ENCODE results near the gene FBLIM1.

FBLIM1 gene

GRCh38 chr1:15734296-15734695 is 24.3 kb upstream of the FBLIM1 start:
- H3K36me3 ChIP-seq (replicated peaks in 1 of 2; ENCODE audit: control insufficient read depth in 2 of 2, insufficient read depth in 2 of 2, low read length in 2 of 2): peaks cover 39 to 60% of the 10 kb centered on the region in 2 donors

GRCh38 chr1:15734901-15735300 is 23.7 kb upstream of the FBLIM1 start:
- Histone ChIP-seq H2AK5ac (ENCODE audit: low read depth, low read length) (no peak overlapping the region), H2BK12ac (ENCODE audit: low read length) (peak overlapping the region; percentile 41), H3K79me1 (ENCODE audit: low read depth, low read length) (peaks cover 7% of the 10 kb centered on the region), H3K4me3 (ENCODE audit: low read length in 2 of 2) (no peak overlapping the region), H2BK120ac (ENCODE audit: low read depth, low read length) (no peak overlapping the region), H2BK5ac (ENCODE audit: low read length) (no peak overlapping the region), H3K27ac (replicated peaks; ENCODE audit: low read length) (no peak overlapping the region), H3K4me1 (ENCODE audit: control insufficient read depth in 2 of 2, insufficient read depth in 1 of 2, low read depth in 1 of 2, low read length in 2 of 2) (peaks cover 2 to 5% of the 10 kb centered on the region in 2 donors), H3K36me3 (replicated peaks in 1 of 2; ENCODE audit: control insufficient read depth in 2 of 2, insufficient read depth in 2 of 2, low read length in 2 of 2) (peaks cover 34 to 55% of the 10 kb centered on the region in 2 donors), H3K27me3 (ENCODE audit: control insufficient read depth in 3 of 3, insufficient read depth in 3 of 3, low read depth in 1 of 3, low read length in 3 of 3) (no peaks in the 10 kb centered on the region), H4K8ac (ENCODE audit: low read depth, low read length) (peak overlapping the region; percentile 17), H3K18ac (ENCODE audit: low read length) (no peak overlapping the region), H3K9me3 (replicated peaks in 1 of 2; ENCODE audit: control insufficient read depth in 2 of 2, insufficient read depth in 1 of 2, low read depth in 1 of 2, low read length in 2 of 2) (no peaks in the 10 kb centered on the region), H3K4me2 (ENCODE audit: insufficient read depth, low read length, poor library complexity, severe bottlenecking) (no peak overlapping the region), H3K9ac (ENCODE audit: low read depth, low read length, poor library complexity) (no peak overlapping the region), H2BK15ac (ENCODE audit: low read length) (no peak overlapping the region), H2AFZ (ENCODE audit: low read length) (no peak overlapping the region), H4K91ac (ENCODE audit: low read depth, low read length, poor library complexity) (no peak overlapping the region), H3K4ac (ENCODE audit: low read length) (no peak overlapping the region), H3K23ac (ENCODE audit: low read depth, low read length, poor library complexity) (no peak overlapping the region), H3K14ac (ENCODE audit: low read length) (no peak overlapping the region)
- no CpG with 5 or more reads among the region's 17 CpGs for WGBS, 2 donors (ENCODE audit: extremely low coverage in 2 of 2, insufficient read length in 2 of 2, insufficient replicate concordance in 1 of 2)
- DNase-seq (ENCODE audit: low spot score): no peak

More at GRCh38 chr1:15734296-15734695, 24.3 kb upstream of the FBLIM1 start:
- H3K4me3 ChIP-seq (ENCODE audit: low read length in 2 of 2): no peak overlapping the region
- no CpG with 5 or more reads among the region's 13 CpGs for WGBS, 2 donors (ENCODE audit: extremely low coverage in 2 of 2, insufficient read length in 2 of 2, insufficient replicate concordance in 1 of 2)
- DNase-seq (ENCODE audit: low spot score): no peak
- no peak overlapping the region for H2AFZ ChIP-seq (ENCODE audit: low read length)
- no peak overlapping the region for H4K91ac ChIP-seq (ENCODE audit: low read depth, low read length, poor library complexity)
- H3K4ac ChIP-seq (ENCODE audit: low read length): no peak overlapping the region
- no peaks in the 10 kb centered on the region for H3K27me3 ChIP-seq (ENCODE audit: control insufficient read depth in 3 of 3, insufficient read depth in 3 of 3, low read depth in 1 of 3, low read length in 3 of 3)
- no peak overlapping the region for H2BK5ac ChIP-seq (ENCODE audit: low read length)
- no peak overlapping the region for H2BK12ac ChIP-seq (ENCODE audit: low read length)
- H3K18ac ChIP-seq (ENCODE audit: low read length): no peak overlapping the region
- no peaks in the 10 kb centered on the region for H3K9me3 ChIP-seq (replicated peaks in 1 of 2; ENCODE audit: control insufficient read depth in 2 of 2, insufficient read depth in 1 of 2, low read depth in 1 of 2, low read length in 2 of 2)
- no peak overlapping the region for H2AK5ac ChIP-seq (ENCODE audit: low read depth, low read length)
- no peak overlapping the region for H3K14ac ChIP-seq (ENCODE audit: low read length)
- H3K4me1 ChIP-seq (ENCODE audit: control insufficient read depth in 2 of 2, insufficient read depth in 1 of 2, low read depth in 1 of 2, low read length in 2 of 2): peaks cover 2 to 5% of the 10 kb centered on the region in 2 donors
- no peak overlapping the region for H2BK15ac ChIP-seq (ENCODE audit: low read length)
- no peak overlapping the region for H2BK120ac ChIP-seq (ENCODE audit: low read depth, low read length)
- no peak overlapping the region for H3K4me2 ChIP-seq (ENCODE audit: insufficient read depth, low read length, poor library complexity, severe bottlenecking)
- peaks cover 7% of the 10 kb centered on the region for H3K79me1 ChIP-seq (ENCODE audit: low read depth, low read length)
- H3K27ac ChIP-seq (replicated peaks; ENCODE audit: low read length): no peak overlapping the region
- H4K8ac ChIP-seq (ENCODE audit: low read depth, low read length): no peak overlapping the region
- no peak overlapping the region for H3K9ac ChIP-seq (ENCODE audit: low read depth, low read length, poor library complexity)
- H3K23ac ChIP-seq (ENCODE audit: low read depth, low read length, poor library complexity): no peak overlapping the region

- H2AFZ ChIP-seq (ENCODE audit: low read length): no peak overlapping the region
- no peak overlapping the region for H3K27ac ChIP-seq (replicated peaks; ENCODE audit: low read length)
- no peak overlapping the region for H2BK5ac ChIP-seq (ENCODE audit: low read length)
- H2BK15ac ChIP-seq (ENCODE audit: low read length): no peak overlapping the region
- no peak for DNase-seq (ENCODE audit: low spot score)
- H3K79me1 ChIP-seq (ENCODE audit: low read depth, low read length): peaks cover 7% of the 10 kb centered on the region
- no peak overlapping the region for H2BK120ac ChIP-seq (ENCODE audit: low read depth, low read length)
- no peak overlapping the region for H4K8ac ChIP-seq (ENCODE audit: low read depth, low read length)
- H4K91ac ChIP-seq (ENCODE audit: low read depth, low read length, poor library complexity): no peak overlapping the region
- no peak overlapping the region for H2AK5ac ChIP-seq (ENCODE audit: low read depth, low read length)
- H3K9me3 ChIP-seq (replicated peaks in 1 of 2; ENCODE audit: control insufficient read depth in 2 of 2, insufficient read depth in 1 of 2, low read depth in 1 of 2, low read length in 2 of 2): no peaks in the 10 kb centered on the region
- H3K4me3 ChIP-seq (ENCODE audit: low read length in 2 of 2): no peak overlapping the region
- H3K27me3 ChIP-seq (ENCODE audit: control insufficient read depth in 3 of 3, insufficient read depth in 3 of 3, low read depth in 1 of 3, low read length in 3 of 3): no peaks in the 10 kb centered on the region
- H3K4me1 ChIP-seq (ENCODE audit: control insufficient read depth in 2 of 2, insufficient read depth in 1 of 2, low read depth in 1 of 2, low read length in 2 of 2): peaks cover 2 to 5% of the 10 kb centered on the region in 2 donors
- peak overlapping the region; percentile 95 for H3K23ac ChIP-seq (ENCODE audit: low read depth, low read length, poor library complexity)
- peak overlapping the region; percentile 63 for H3K9ac ChIP-seq (ENCODE audit: low read depth, low read length, poor library complexity)
- H3K36me3 ChIP-seq (replicated peaks in 1 of 2; ENCODE audit: control insufficient read depth in 2 of 2, insufficient read depth in 2 of 2, low read length in 2 of 2): peaks cover 33 to 50% of the 10 kb centered on the region in 2 donors
- no CpG with 5 or more reads among the region's 12 CpGs for WGBS, 2 donors (ENCODE audit: extremely low coverage in 2 of 2, insufficient read length in 2 of 2, insufficient replicate concordance in 1 of 2)
- no peak overlapping the region for H2BK12ac ChIP-seq (ENCODE audit: low read length)
- H3K4me2 ChIP-seq (ENCODE audit: insufficient read depth, low read length, poor library complexity, severe bottlenecking): no peak overlapping the region
- no peak overlapping the region for H3K4ac ChIP-seq (ENCODE audit: low read length)
- H3K14ac ChIP-seq (ENCODE audit: low read length): no peak overlapping the region
- peak overlapping the region; percentile 76 for H3K18ac ChIP-seq (ENCODE audit: low read length)
These were observed 23.1 kb upstream of the FBLIM1 start for GRCh38 chr1:15735304-15736037.

GRCh38 chr1:15736038-15736891 is 22.3 kb upstream of the FBLIM1 start, which contains the start of gene SLC25A34:
Gene SLC25A34, plus strand, starts transcription at chr1:15736258. Its CDS starts 228 bp downstream, at chr1:15736486.
- Histone ChIP-seq H4K8ac (ENCODE audit: low read depth, low read length) (no peak within 1 kb of the TSS), H3K23ac (ENCODE audit: low read depth, low read length, poor library complexity) (peak within 1 kb of the TSS; percentile 95), H2AK5ac (ENCODE audit: low read depth, low read length) (peak within 1 kb of the TSS; percentile 68), H3K36me3 (replicated peaks in 1 of 2; ENCODE audit: control insufficient read depth in 2 of 2, insufficient read depth in 2 of 2, low read length in 2 of 2) (peaks cover 26 to 42% of the 10 kb centered on the region in 2 donors), H3K4ac (ENCODE audit: low read length) (no peak within 1 kb of the TSS), H4K91ac (ENCODE audit: low read depth, low read length, poor library complexity) (no peak within 1 kb of the TSS), H3K79me1 (ENCODE audit: low read depth, low read length) (peaks cover 7% of the 10 kb centered on the region), H2BK12ac (ENCODE audit: low read length) (no peak within 1 kb of the TSS), H2BK120ac (ENCODE audit: low read depth, low read length) (no peak within 1 kb of the TSS), H3K4me3 (ENCODE audit: low read length in 2 of 2) (peak within 1 kb of the TSS in 1 of 2 donors; percentile 0), H3K4me2 (ENCODE audit: insufficient read depth, low read length, poor library complexity, severe bottlenecking) (no peak within 1 kb of the TSS), H2AFZ (ENCODE audit: low read length) (no peak within 1 kb of the TSS), H3K18ac (ENCODE audit: low read length) (peak within 1 kb of the TSS; percentile 76), H2BK5ac (ENCODE audit: low read length) (peak within 1 kb of the TSS; percentile 87), H3K9me3 (replicated peaks in 1 of 2; ENCODE audit: control insufficient read depth in 2 of 2, insufficient read depth in 1 of 2, low read depth in 1 of 2, low read length in 2 of 2) (no peaks in the 10 kb centered on the region), H2BK15ac (ENCODE audit: low read length) (no peak within 1 kb of the TSS), H3K27me3 (ENCODE audit: control insufficient read depth in 3 of 3, insufficient read depth in 3 of 3, low read depth in 1 of 3, low read length in 3 of 3) (no peaks in the 10 kb centered on the region), H3K14ac (ENCODE audit: low read length) (peak within 1 kb of the TSS; percentile 97), H3K4me1 (ENCODE audit: control insufficient read depth in 2 of 2, insufficient read depth in 1 of 2, low read depth in 1 of 2, low read length in 2 of 2) (peaks cover 2 to 7% of the 10 kb centered on the region in 2 donors), H3K27ac (replicated peaks; ENCODE audit: low read length) (no peak within 1 kb of the TSS), H3K9ac (ENCODE audit: low read depth, low read length, poor library complexity) (peak within 1 kb of the TSS; percentile 63)
- no CpG with 5 or more reads among the region's 35 CpGs for WGBS, 2 donors (ENCODE audit: extremely low coverage in 2 of 2, insufficient read length in 2 of 2, insufficient replicate concordance in 1 of 2)
- DNase-seq (ENCODE audit: low spot score): no peak
